Spleen (tissue), 11 donors: ENCODE results near the gene SYK. TPM values are rescaled to one million over a fixed set of nuclear protein-coding genes. Genes with fewer than 3 reads are reported as not detected.

Source experiments
- DNase-seq: peaks from one replicate; pipeline ENCODE4 v3.0.0-alpha.2; 2020
- H3K27ac ChIP-seq, 8 donors: fragments of 200-600 bp; sonication (generic) in 7 of 8; 1 replicate in 4 of 8; 2 replicates in 4 of 8; pipeline versions ENCODE4 v1.5.0 to v1.8.0; 2016 to 2021; ENCODE audit warnings: inconsistent platforms in 4 of 8, mild to moderate bottlenecking in 4 of 8, moderate library complexity in 1 of 8
- H3K27me3 ChIP-seq, 7 donors: fragments of 200-600 bp; sonication (generic) in 6 of 7; replicated peaks in 1 of 7; 1 replicate in 4 of 7; 2 replicates in 3 of 7; pipeline versions ENCODE4 v1.5.0 to v1.8.0; 2016 to 2021; ENCODE audit warnings: inconsistent platforms in 3 of 7, mild to moderate bottlenecking in 1 of 7
- H3K36me3 ChIP-seq, 6 donors: fragments of 200-600 bp; sonication (generic) in 5 of 6; 1 replicate in 4 of 6; 2 replicates in 2 of 6; pipeline versions ENCODE4 v1.5.0 to v1.8.0; 2016 to 2021; ENCODE audit warnings: inconsistent platforms in 2 of 6
- H3K4me1 ChIP-seq, 6 donors: fragments of 200-600 bp; sonication (generic) in 5 of 6; 1 replicate in 3 of 6; 2 replicates in 3 of 6; pipeline versions ENCODE4 v1.5.0 to v1.8.0; 2016 to 2021; ENCODE audit warnings: inconsistent platforms in 3 of 6
- H3K4me3 ChIP-seq, 8 donors: fragments of 200-600 bp; sonication (generic) in 7 of 8; 1 replicate in 4 of 8; 2 replicates in 4 of 8; pipeline versions ENCODE4 v1.5.0 to v1.8.0; 2016 to 2021; ENCODE audit warnings: inconsistent platforms in 4 of 8, mild to moderate bottlenecking in 4 of 8, moderate library complexity in 2 of 8
- H3K9me3 ChIP-seq, 8 donors: fragments of 200-600 bp; sonication (generic) in 7 of 8; 1 replicate in 4 of 8; 2 replicates in 4 of 8; pipeline versions ENCODE4 v1.5.0 to v1.8.0; 2016 to 2021; ENCODE audit warnings: inconsistent platforms in 4 of 8
- POLR2A ChIP-seq, 3 donors: fragments of 450-650 bp; IDR thresholded peaks; one replicate each; pipeline ENCODE4 v1.5.1; 2017; ENCODE audit warnings: antibody characterized with exemption in 3 of 3, mild to moderate bottlenecking in 1 of 3
- POLR2AphosphoS5 ChIP-seq, 3 donors: sonication (generic); formaldehyde crosslinking; IDR thresholded peaks; one replicate each; pipeline ENCODE4 v1.5.1; 2017; ENCODE audit warnings: antibody characterized with exemption in 3 of 3
- WGBS, 5 donors: extraction: QIAGEN DNeasy Blood & Tissue Kit in 3 of 5; methylation state at CpG; one replicate each; pipeline versions ENCODE4 v1.1.5 to v1.1.7; 2013 to 2018; 5-methylcytosine and 5-hydroxymethylcytosine counted together
- intact Hi-C: fragments of 100-400 bp; cut with DNase I; formaldehyde crosslinking; loops from one replicate; pipeline ENCODE4 v1.15.0; 2023; ENCODE audit warnings: low total_unique reads
- polyA plus RNA-seq, 3 donors: library from polyadenylated mRNA; stranded (reverse); fragments of 200-250 nt; gene quantifications; one replicate each; pipeline ENCODE4 v1.2.1, GENCODE V29; 2013
- total RNA-seq, 7 donors: library from RNA; depleted of rRNA in 3 of 7; stranded (reverse); fragments of >200 nt in 3 of 7; fragmentation: NEBNext Ultra II Directional in 4 of 7; extraction: Animal tissue kit (Norgen Biotek cat#: 25700) in 4 of 7; gene quantifications; one replicate each; pipeline versions ENCODE4 v1.1.0 to v1.2.1, GENCODE V29; 2016 to 2021
- TF ChIP-seq, protein P1 (sequence below), 11 experiments: fragments of 200-600 bp in 7 of 11; fragments of 450-650 bp in 4 of 11; sonication (generic) in 4 of 11; IDR thresholded peaks in 8 of 11; conservative IDR thresholded peaks in 3 of 11; 1 replicate in 7 of 11; 2 replicates in 4 of 11; pipeline versions ENCODE4 v1.4.0 to v1.8.0; 2016 to 2021; ENCODE audit warnings: antibody characterized with exemption in 11 of 11, inconsistent platforms in 4 of 11, mild to moderate bottlenecking in 1 of 11
- donor health status: healthy with polysubstance abuse.
- donor health status: DM: no; HTN: no; CAD: no; lungs with moderate emphysema.
- donor health status: DM: no; HTN: no; CAD: no.
- donor health status: Bipolar disorder and iron deficiency.
- donor health status: healthy.
- donor health status: DM: no; HTN: no; CAD: no.
- donor health status: DM: yes; HTN: yes; CAD: no.

The SYK gene
- total and polyA plus RNA-seq, 10 donors, result 42.6 to 152 (median 111) TPM

DNA sequence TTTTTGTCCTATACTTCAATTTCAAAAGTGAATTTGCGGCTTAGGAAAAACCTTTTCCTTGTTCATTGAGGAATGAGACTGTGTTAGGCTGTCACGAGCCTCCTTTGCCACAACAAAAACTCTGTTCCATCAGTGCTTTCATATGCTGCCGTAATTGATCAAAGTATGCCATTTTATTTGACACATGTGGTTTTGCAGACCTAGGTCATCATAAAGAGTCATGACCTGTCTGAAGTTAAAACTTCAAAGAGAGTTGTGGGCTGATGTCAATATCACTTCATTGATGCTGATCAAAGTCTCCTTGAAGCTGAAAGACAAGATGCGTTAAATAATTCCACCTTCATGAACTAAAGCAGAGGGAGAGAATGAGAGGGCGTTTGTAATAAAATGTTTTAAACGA is 55.5 kb downstream of the SYK start:
- 74 to 83% (median 79%) methylated on average over 6 of the region's 6 CpGs for WGBS, 5 donors
- TF ChIP-seq POLR2AphosphoS5 (IDR thresholded peaks at IDR 0.05) (no peak), POLR2A (IDR thresholded peaks at IDR 0.05) (no peak)
- TF ChIP-seq, protein P1, sequence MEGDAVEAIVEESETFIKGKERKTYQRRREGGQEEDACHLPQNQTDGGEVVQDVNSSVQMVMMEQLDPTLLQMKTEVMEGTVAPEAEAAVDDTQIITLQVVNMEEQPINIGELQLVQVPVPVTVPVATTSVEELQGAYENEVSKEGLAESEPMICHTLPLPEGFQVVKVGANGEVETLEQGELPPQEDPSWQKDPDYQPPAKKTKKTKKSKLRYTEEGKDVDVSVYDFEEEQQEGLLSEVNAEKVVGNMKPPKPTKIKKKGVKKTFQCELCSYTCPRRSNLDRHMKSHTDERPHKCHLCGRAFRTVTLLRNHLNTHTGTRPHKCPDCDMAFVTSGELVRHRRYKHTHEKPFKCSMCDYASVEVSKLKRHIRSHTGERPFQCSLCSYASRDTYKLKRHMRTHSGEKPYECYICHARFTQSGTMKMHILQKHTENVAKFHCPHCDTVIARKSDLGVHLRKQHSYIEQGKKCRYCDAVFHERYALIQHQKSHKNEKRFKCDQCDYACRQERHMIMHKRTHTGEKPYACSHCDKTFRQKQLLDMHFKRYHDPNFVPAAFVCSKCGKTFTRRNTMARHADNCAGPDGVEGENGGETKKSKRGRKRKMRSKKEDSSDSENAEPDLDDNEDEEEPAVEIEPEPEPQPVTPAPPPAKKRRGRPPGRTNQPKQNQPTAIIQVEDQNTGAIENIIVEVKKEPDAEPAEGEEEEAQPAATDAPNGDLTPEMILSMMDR (IDR thresholded peaks at IDR 0.05 in 8 of 11, conservative IDR thresholded peaks at IDR 0.05 in 3 of 11), result no peak
- no peak for DNase-seq
- intact Hi-C loops, result no loop called here
- peaks cover 0 to 51% (median 25%) of the 10 kb centered on the region in 6 donors for H3K4me1 ChIP-seq
- peaks cover 0 to 97% (median 11%) of the 10 kb centered on the region in 6 donors for H3K36me3 ChIP-seq
- no peaks in the 10 kb centered on the region for H3K9me3 ChIP-seq
- H3K27me3 ChIP-seq, result no peaks in the 10 kb centered on the region
- no peak overlapping the region for H3K4me3 ChIP-seq
- no peak overlapping the region for H3K27ac ChIP-seq

DNA sequence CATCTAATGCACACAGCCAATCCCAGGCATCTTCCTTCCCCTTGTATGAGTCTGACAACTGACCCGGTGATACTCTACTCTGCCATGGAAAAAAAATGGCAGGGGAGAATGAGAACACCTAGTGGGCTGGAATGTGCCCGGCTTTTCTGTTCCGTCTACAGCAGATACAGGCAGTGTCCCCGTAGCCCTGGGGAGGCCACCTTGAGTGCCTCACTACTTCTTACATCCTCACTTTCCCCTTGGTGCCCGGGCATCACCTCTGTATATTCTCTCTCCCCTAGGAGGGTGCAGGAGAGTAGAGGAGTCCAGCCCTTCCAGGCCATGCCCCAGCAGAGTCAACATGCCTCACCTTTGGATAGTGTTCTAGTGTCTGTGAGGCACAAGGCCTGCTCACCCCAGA is 56.2 kb downstream of the SYK start:
- Histone ChIP-seq H3K9me3 (no peaks in the 10 kb centered on the region), H3K27me3 (no peaks in the 10 kb centered on the region), H3K4me1 (peaks cover 0 to 51% (median 25%) of the 10 kb centered on the region in 6 donors), H3K36me3 (peaks cover 0 to 97% (median 15%) of the 10 kb centered on the region in 6 donors), H3K27ac (peak overlapping the region in 3 of 8 donors; percentile 5 to 26 (median 25)), H3K4me3 (no peak overlapping the region)
- 77 to 92% (median 85%) methylated on average over 5 of the region's 5 CpGs for WGBS, 5 donors
- intact Hi-C loops, result no loop called here
- TF ChIP-seq POLR2A (IDR thresholded peaks at IDR 0.05), result no peak
- TF ChIP-seq POLR2AphosphoS5 (IDR thresholded peaks at IDR 0.05), result no peak
- TF ChIP-seq, protein P1 (IDR thresholded peaks at IDR 0.05 in 8 of 11, conservative IDR thresholded peaks at IDR 0.05 in 3 of 11), result no peak
- no peak for DNase-seq

DNA sequence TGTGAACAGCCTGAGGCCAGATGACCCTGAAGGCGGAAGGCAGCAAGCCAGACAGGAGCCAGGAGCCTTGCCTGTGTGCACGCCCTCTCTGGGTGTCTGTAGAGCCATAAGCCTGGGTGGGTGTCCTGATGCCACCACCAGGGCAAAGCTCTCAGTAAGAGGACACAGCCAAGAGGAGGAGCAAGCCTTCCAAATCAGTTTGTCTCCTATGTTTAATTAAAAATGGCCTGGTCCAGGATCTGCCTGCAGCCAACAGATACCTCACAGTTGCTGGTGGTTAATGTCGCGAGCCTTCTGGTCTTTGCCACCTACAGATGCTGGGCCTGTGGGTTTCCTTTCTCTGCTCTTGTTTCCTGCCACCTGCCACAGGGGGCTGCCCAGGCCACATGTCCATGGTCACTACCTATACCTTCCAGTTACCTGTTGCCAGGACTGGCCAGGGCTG is 56.9 kb downstream of the SYK start:
- no peaks in the 10 kb centered on the region for H3K27me3 ChIP-seq
- peaks cover 0 to 51% (median 25%) of the 10 kb centered on the region in 6 donors for H3K4me1 ChIP-seq
- TF ChIP-seq POLR2AphosphoS5 (IDR thresholded peaks at IDR 0.05) (no peak), POLR2A (IDR thresholded peaks at IDR 0.05) (no peak)
- TF ChIP-seq, protein P1 (IDR thresholded peaks at IDR 0.05 in 8 of 11, conservative IDR thresholded peaks at IDR 0.05 in 3 of 11), result no peak
- H3K9me3 ChIP-seq, result no peaks in the 10 kb centered on the region
- peak overlapping the region in 3 of 8 donors; percentile 25 to 33 (median 26) for H3K27ac ChIP-seq
- H3K36me3 ChIP-seq, result peaks cover 0 to 97% (median 18%) of the 10 kb centered on the region in 6 donors
- intact Hi-C loops, result no loop called here
- DNase-seq, result no peak
- H3K4me3 ChIP-seq, result no peak overlapping the region
- 53 to 81% (median 63%) methylated on average over 4 of the region's 4 CpGs for WGBS, 5 donors

DNA sequence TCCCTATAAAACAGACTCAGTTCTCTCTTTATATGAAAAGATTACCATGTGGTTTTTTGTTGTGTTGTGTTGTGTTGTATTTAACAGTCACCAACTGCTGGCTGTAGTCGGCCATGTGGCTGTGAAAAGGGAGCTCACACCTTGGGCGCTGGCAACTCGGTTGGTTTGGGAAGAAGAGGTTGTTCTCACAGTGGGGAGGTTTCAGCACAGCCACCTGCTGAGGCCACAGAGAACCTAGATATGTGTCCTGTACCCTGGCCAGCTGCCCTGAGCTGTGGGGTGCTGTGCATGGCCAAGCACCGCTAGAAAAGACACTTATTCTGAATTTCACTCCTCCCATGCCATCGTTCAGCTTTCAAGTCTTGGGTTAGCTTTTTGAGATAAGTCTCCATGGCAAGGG is 58.8 kb downstream of the SYK start:
- DNase-seq, result no peak
- TF ChIP-seq, protein P1 (IDR thresholded peaks at IDR 0.05 in 8 of 11, conservative IDR thresholded peaks at IDR 0.05 in 3 of 11), result no peak
- no peak for TF ChIP-seq POLR2AphosphoS5 (IDR thresholded peaks at IDR 0.05)
- no peak for TF ChIP-seq POLR2A (IDR thresholded peaks at IDR 0.05)
- 73 to 84% (median 76%) methylated on average over 5 of the region's 5 CpGs for WGBS, 5 donors
- H3K36me3 ChIP-seq, result peaks cover 0 to 98% (median 35%) of the 10 kb centered on the region in 6 donors
- intact Hi-C loops, result no loop called here
- no peaks in the 10 kb centered on the region for H3K27me3 ChIP-seq
- no peaks in the 10 kb centered on the region for H3K9me3 ChIP-seq
- peak overlapping the region in 3 of 8 donors; percentile 25 to 59 (median 29) for H3K27ac ChIP-seq
- H3K4me1 ChIP-seq, result peaks cover 0 to 67% (median 34%) of the 10 kb centered on the region in 6 donors
- no peak overlapping the region for H3K4me3 ChIP-seq
